IMR-90 (cell line): ENCODE data around the gene CST5. TPM values are rescaled to one million over a fixed set of nuclear protein-coding genes. Genes with fewer than 3 reads are reported as not detected.
"Not testable (repeated sequence)": the region's sequence is repeated elsewhere in the genome, so short reads cannot be mapped to it uniquely, and the experiment has no call there.

Source experiments
- ATAC-seq: fragments of 200-7000 bp; cut with Tn5 transposase; 2 replicates; pipeline ENCODE4 v1.9.1; 2020; ENCODE audit warnings: low read depth, mild to moderate bottlenecking, moderate library complexity
- BruUV-seq: library from RNA; stranded (reverse); fragments of 400-500 nt; replicated peaks from 2 replicates; lab custom pipeline; 2021; lab: Mats Ljungman, UMichigan
- CTCF ChIA-PET: fragments of 300-600 bp; formaldehyde crosslinking; extraction: SDS; loops from one replicate; lab custom pipeline; 2021; ENCODE audit warnings: antibody characterized with exemption; lab: Yijun Ruan, JAX
- POLR2A ChIA-PET: fragments of 300-600 bp; sonication (Branson Sonifier 250); formaldehyde crosslinking; loops from one replicate; lab custom pipeline; 2022; ENCODE audit warnings: antibody characterized with exemption; ENCODE audit not compliant: unreplicated experiment; lab: Charles Lee
- DNase-seq: peaks from one replicate; pipeline ENCODE4 v3.0.0; 2013
- H2AFZ ChIP-seq: replicated peaks from 2 replicates; pipeline ENCODE3; 2013; ENCODE audit warnings: low read length, mild to moderate bottlenecking; ENCODE audit not compliant: poor library complexity
- H2AK5ac ChIP-seq: 2 replicates; pipeline ENCODE4 v1.6.1; 2013; ENCODE audit warnings: low read depth, low read length, inconsistent platforms
- H2AK9ac ChIP-seq: replicated peaks from 2 replicates; pipeline ENCODE3; 2013; ENCODE audit warnings: mild to moderate bottlenecking, low read depth, low read length, moderate library complexity; ENCODE audit not compliant: poor library complexity
- H2BK120ac ChIP-seq: 2 replicates; pipeline ENCODE4 v1.6.1; 2013; ENCODE audit warnings: low read depth, low read length, inconsistent platforms
- H2BK15ac ChIP-seq: 3 replicates; pipeline ENCODE4 v1.6.1; 2013; ENCODE audit warnings: low read depth, low read length, inconsistent platforms
- H2BK20ac ChIP-seq: 2 replicates; pipeline ENCODE4 v1.6.1; 2013; ENCODE audit warnings: low read depth, mild to moderate bottlenecking, inconsistent platforms, low read length, moderate library complexity
- H2BK5ac ChIP-seq: 2 replicates; pipeline ENCODE4 v1.6.1; 2013; ENCODE audit warnings: mild to moderate bottlenecking, low read depth, low read length, inconsistent platforms; ENCODE audit not compliant: poor library complexity, severe bottlenecking
- H3K14ac ChIP-seq: replicated peaks from 2 replicates; pipeline ENCODE4 v1.6.1; 2013; ENCODE audit warnings: low read depth, low read length, inconsistent platforms
- H3K18ac ChIP-seq: 2 replicates; pipeline ENCODE4 v1.6.1; 2013; ENCODE audit warnings: low read depth, low read length, control low read depth
- H3K23ac ChIP-seq: 2 replicates; pipeline ENCODE4 v1.6.1; 2013; ENCODE audit warnings: low read depth, low read length, inconsistent platforms
- H3K27ac ChIP-seq: 2 replicates; pipeline ENCODE4 v1.5.1; 2013; ENCODE audit warnings: mild to moderate bottlenecking, control low read depth, low read length; ENCODE audit not compliant: insufficient read depth
- H3K27me3 ChIP-seq: 2 replicates; pipeline ENCODE4 v1.6.1; 2013; ENCODE audit warnings: low read length; ENCODE audit not compliant: control insufficient read depth, insufficient read depth
- H3K36me3 ChIP-seq: 2 replicates; pipeline ENCODE4 v1.6.1; 2013; ENCODE audit warnings: low read length, mixed read lengths; ENCODE audit not compliant: control insufficient read depth, insufficient read depth
- H3K4ac ChIP-seq: 2 replicates; pipeline ENCODE4 v1.6.1; 2013; ENCODE audit warnings: low read depth, low read length, inconsistent platforms
- H3K4me1 ChIP-seq: 2 replicates; pipeline ENCODE4 v1.6.1; 2013; ENCODE audit warnings: low read length, mixed read lengths; ENCODE audit not compliant: control insufficient read depth, insufficient read depth
- H3K4me2 ChIP-seq: 2 replicates; pipeline ENCODE4 v1.6.1; 2013; ENCODE audit warnings: low read depth, mild to moderate bottlenecking, control low read depth, low read length, moderate library complexity
- H3K4me3 ChIP-seq: 2 replicates; pipeline ENCODE4 v1.5.1; 2013; ENCODE audit warnings: low read depth, mild to moderate bottlenecking, control low read depth, low read length, moderate library complexity; ENCODE audit not compliant: insufficient read depth
- H3K56ac ChIP-seq: 2 replicates; pipeline ENCODE4 v1.6.1; 2013; ENCODE audit warnings: low read length, inconsistent platforms; ENCODE audit not compliant: insufficient read depth; ENCODE audit errors: extremely low read depth
- H3K79me1 ChIP-seq, 2 experiments: 2 replicates each; pipeline ENCODE4 v1.6.1; 2013; ENCODE audit warnings: low read length in 2 of 2, inconsistent platforms in 1 of 2, low read depth in 1 of 2
- H3K9ac ChIP-seq: 2 replicates; pipeline ENCODE4 v1.6.1; 2013; ENCODE audit warnings: low read depth, low read length, control low read depth
- H3K9me1 ChIP-seq: 2 replicates; pipeline ENCODE4 v1.6.1; 2013; ENCODE audit warnings: low read length, inconsistent platforms; ENCODE audit not compliant: insufficient read depth
- H3K9me3 ChIP-seq: 2 replicates; pipeline ENCODE4 v1.6.1; 2013; ENCODE audit warnings: low read length; ENCODE audit not compliant: control insufficient read depth, insufficient read depth
- H4K20me1 ChIP-seq: 2 replicates; pipeline ENCODE4 v1.6.1; 2013; ENCODE audit warnings: low read length, inconsistent platforms; ENCODE audit not compliant: insufficient read depth
- H4K5ac ChIP-seq: 2 replicates; pipeline ENCODE4 v1.6.1; 2013; ENCODE audit warnings: mild to moderate bottlenecking, low read depth, low read length, control low read depth
- H4K8ac ChIP-seq, 2 experiments: 2 replicates each; pipeline ENCODE4 v1.6.1; 2013; ENCODE audit warnings: low read depth in 2 of 2, low read length in 2 of 2, control low read depth in 1 of 2, inconsistent platforms in 1 of 2
- H4K91ac ChIP-seq: 2 replicates; pipeline ENCODE4 v1.6.1; 2013; ENCODE audit warnings: low read depth, low read length, inconsistent platforms; ENCODE audit not compliant: insufficient read depth
- MAFK ChIP-seq: IDR thresholded peaks from 2 replicates; pipeline ENCODE4 v1.6.1; 2012; ENCODE audit warnings: low read depth, low read length, improper control_type of control experiment
- MAZ ChIP-seq: IDR thresholded peaks from 2 replicates; pipeline ENCODE4 v1.6.1; 2012; ENCODE audit warnings: low read depth, mild to moderate bottlenecking, low read length, improper control_type of control experiment, moderate library complexity, borderline replicate concordance
- WGBS, 2 experiments: methylation state at CpG; one replicate each; pipeline versions ENCODE4 v1.1.5 to v1.1.7; 2013; ENCODE audit warnings: missing lambda C conversion rate in 2 of 2; ENCODE audit not compliant: insufficient read length in 1 of 2; ENCODE audit errors: extremely low coverage in 2 of 2; 5-methylcytosine and 5-hydroxymethylcytosine counted together
- dilution Hi-C: fragments of 300-500 bp; cut with HindIII; formaldehyde crosslinking; loops from one replicate; pipeline ENCODE4 v1.14.3; 2018; ENCODE audit warnings: low sequenced_read_pairs; ENCODE audit not compliant: unreplicated experiment
- in situ Hi-C: fragments of 300-500 bp; cut with MboI; formaldehyde crosslinking; loops from 3 replicates; pipeline ENCODE4 v1.14.3; 2019; ENCODE audit warnings: low sequenced_read_pairs, inconsistent platforms, mixed read lengths
- intact Hi-C: fragments of 100-400 bp; cut with micrococcal nuclease; formaldehyde crosslinking; loops from 2 replicates; pipeline ENCODE4 v1.10.0; 2022
- polyA plus RNA-seq, 3 experiments: library from polyadenylated mRNA; depleted of rRNA; stranded (reverse); fragments of >200 nt; gene quantifications; 2 replicates each; pipeline ENCODE4 v1.2.3, GENCODE V29; 2012; ENCODE audit warnings: low replicate concordance in 1 of 3
- total RNA-seq: library from RNA; depleted of rRNA; stranded (reverse); fragments of >200 nt; gene quantifications from 2 replicates; pipeline ENCODE4 v1.2.3, GENCODE V29; 2012

The CST5 gene
- total and polyA plus RNA-seq, 2 of the 4 experiments (the other 2 are of a cell fraction), result not detected

DNA sequence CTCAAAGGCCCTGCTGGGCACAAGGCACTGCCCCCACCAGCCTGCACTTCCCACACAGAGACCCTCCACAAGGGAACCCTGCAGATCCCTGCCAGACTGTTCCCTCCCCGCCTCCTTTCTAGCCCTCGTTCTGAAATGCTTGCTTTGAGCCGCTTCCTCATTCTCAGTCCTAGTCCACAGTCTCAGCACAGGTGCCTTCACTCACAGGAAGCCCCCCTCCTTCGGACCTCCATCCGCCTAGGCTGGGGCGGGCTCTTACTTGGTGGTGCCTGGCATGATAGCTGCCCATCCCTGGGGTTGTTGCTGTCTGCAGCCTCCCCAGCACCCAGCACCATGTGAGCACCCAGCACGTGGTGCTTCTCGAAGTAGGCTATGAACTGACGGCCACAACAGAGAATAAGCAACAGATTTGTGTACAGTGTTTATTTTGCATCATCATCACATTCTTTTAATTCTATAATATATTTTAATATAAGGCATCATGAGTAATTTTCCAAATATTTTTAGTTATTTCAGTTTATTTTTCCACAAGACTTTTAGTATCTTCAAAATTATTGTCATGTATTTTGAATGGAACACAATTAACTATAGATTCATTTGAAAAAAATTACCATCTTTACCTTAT, 12.3 kb downstream of the CST5 start:
- Histone ChIP-seq H3K27ac (no peak overlapping the region), H3K4me2 (no peak overlapping the region), H3K79me1 (no peaks in the 10 kb centered on the region), H2BK15ac (no peak overlapping the region), H2AK9ac (no peak overlapping the region), H4K8ac (no peak overlapping the region), H3K18ac (no peak overlapping the region), H3K9me1 (no peaks in the 10 kb centered on the region), H3K4ac (no peak overlapping the region), H3K56ac (no peak overlapping the region), H3K27me3 (no peaks in the 10 kb centered on the region), H2AK5ac (no peak overlapping the region), H4K5ac (no peak overlapping the region), H3K14ac (no peak overlapping the region), H2AFZ (no peak overlapping the region), H4K91ac (no peak overlapping the region), H4K20me1 (no peaks in the 10 kb centered on the region), H2BK20ac (no peak overlapping the region), H3K9me3 (no peaks in the 10 kb centered on the region), H3K9ac (no peak overlapping the region), H2BK120ac (no peak overlapping the region), H3K4me1 (no peaks in the 10 kb centered on the region), H3K4me3 (no peak overlapping the region), H2BK5ac (no peak overlapping the region), H3K23ac (no peak overlapping the region), H3K36me3 (no peaks in the 10 kb centered on the region)
- intact Hi-C loops (no loop called here), in situ Hi-C loops (no loop called here), dilution Hi-C loops (no loop called here)
- DNase-seq, result no peak
- no peak for ATAC-seq
- WGBS, 2 experiments, result 14% methylated on average over 4 of the region's 9 CpGs; no CpG with 5 or more reads in 1 of the 2 experiments
- TF ChIP-seq MAZ, result no peak
- 0 out of 2 replicates have a peak, but pooled peaks have one; percentile 11 for TF ChIP-seq MAFK
- ChIA-PET POLR2A (no interaction called here), CTCF (no interaction called here)
- no TSS peak for BruUV-seq

DNA sequence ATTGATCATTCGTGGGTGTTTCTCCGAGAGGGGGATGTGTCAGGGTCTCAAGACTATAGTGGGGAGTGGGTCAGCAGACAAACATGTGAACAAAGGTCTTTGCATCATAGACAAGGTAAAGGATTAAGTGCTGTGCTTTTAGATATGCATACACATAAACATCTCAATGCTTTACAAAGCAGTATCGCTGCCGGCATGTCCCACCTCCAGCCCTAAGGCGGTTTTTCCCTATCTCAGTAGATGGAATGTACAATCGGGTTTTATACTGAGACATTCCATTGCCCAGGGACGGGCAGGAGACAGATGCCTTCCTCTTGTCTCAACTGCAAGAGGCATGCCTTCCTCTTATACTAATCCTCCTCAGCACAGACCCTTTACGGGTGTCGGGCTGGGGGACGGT, 18.8 kb downstream of the CST5 start:
- dilution Hi-C loops, BruUV-seq, ATAC-seq, H2AFZ ChIP-seq, H2AK9ac ChIP-seq, H3K9ac ChIP-seq, H2AK5ac ChIP-seq, H2BK5ac ChIP-seq, H4K8ac ChIP-seq, H3K27ac ChIP-seq, H3K9me1 ChIP-seq, H4K5ac ChIP-seq, H2BK15ac ChIP-seq, H4K91ac ChIP-seq, H4K20me1 ChIP-seq, H3K27me3 ChIP-seq, H3K4ac ChIP-seq, intact Hi-C loops, H3K4me1 ChIP-seq, H3K56ac ChIP-seq, CTCF ChIA-PET, H3K9me3 ChIP-seq, H3K4me2 ChIP-seq, DNase-seq, H2BK20ac ChIP-seq, H3K4me3 ChIP-seq, H3K18ac ChIP-seq, H3K23ac ChIP-seq, H3K79me1 ChIP-seq, H2BK120ac ChIP-seq, POLR2A ChIA-PET, in situ Hi-C loops, H3K36me3 ChIP-seq, H3K14ac ChIP-seq: not testable (repeated sequence)
- WGBS, 2 experiments, result no CpG with 5 or more reads among the region's 10 CpGs
